Caco-2 (cell line): ENCODE data around the gene CPT1B. TPM values are rescaled to one million over a fixed set of nuclear protein-coding genes. Genes with fewer than 3 reads are reported as not detected.

ENCODE experiments used
- BruUV-seq: library from RNA; stranded (reverse); fragments of 400-500 nt; replicated peaks from 2 replicates; lab custom pipeline; 2021; lab: Mats Ljungman, UMichigan
- CTCF ChIA-PET: fragments of 300-600 bp; sonication (Branson Sonifier 250); formaldehyde crosslinking; loops from one replicate; lab custom pipeline; 2022; ENCODE audit warnings: antibody characterized with exemption; lab: Charles Lee
- POLR2A ChIA-PET: fragments of 300-600 bp; sonication (Branson Sonifier 250); formaldehyde crosslinking; loops from one replicate; lab custom pipeline; 2022; ENCODE audit warnings: antibody characterized with exemption; lab: Charles Lee
- DNase-seq, 2 experiments: peaks; one replicate each; pipeline versions ENCODE4 v3.0.0 to v3.0.0-alpha.2; 2020 to 2022
- H3K27me3 ChIP-seq: replicated peaks from 2 replicates; pipeline ENCODE4 v1.6.0; 2011; ENCODE audit warnings: low read length; ENCODE audit not compliant: control insufficient read depth, insufficient read depth
- H3K36me3 ChIP-seq: 2 replicates; pipeline ENCODE4 v1.5.1; 2011; ENCODE audit warnings: low read length; ENCODE audit not compliant: control insufficient read depth, insufficient read depth
- H3K4me1 ChIP-seq: fragments of 250-450 bp; sonication (Bioruptor Pico); 2 replicates; pipeline ENCODE4 v1.5.1; 2020; ENCODE audit warnings: mild to moderate bottlenecking
- H3K4me3 ChIP-seq: 2 replicates; pipeline ENCODE4 v1.5.1; 2011; ENCODE audit warnings: low read depth, mild to moderate bottlenecking, control low read depth, low read length
- H3K9me3 ChIP-seq: fragments of 250-450 bp; sonication (Bioruptor Pico); 2 replicates; pipeline ENCODE4 v1.5.1; 2020; ENCODE audit warnings: mild to moderate bottlenecking, moderate library complexity
- H3K27ac Mint-ChIP-seq: one replicate; pipeline ENCODE4 v1.8.0; 2022; ENCODE audit warnings: mixed read lengths; ENCODE audit not compliant: unreplicated experiment
- H3K27me3 Mint-ChIP-seq: one replicate; pipeline ENCODE4 v1.8.0; 2022; ENCODE audit warnings: mixed read lengths; ENCODE audit not compliant: insufficient read depth, unreplicated experiment
- H3K36me3 Mint-ChIP-seq: one replicate; pipeline ENCODE4 v1.8.0; 2022; ENCODE audit warnings: mild to moderate bottlenecking, mixed read lengths; ENCODE audit not compliant: insufficient read depth, unreplicated experiment
- H3K4me1 Mint-ChIP-seq: one replicate; pipeline ENCODE4 v1.8.0; 2022; ENCODE audit warnings: low read depth, mixed read lengths; ENCODE audit not compliant: unreplicated experiment
- H3K4me3 Mint-ChIP-seq: one replicate; pipeline ENCODE4 v1.8.0; 2022; ENCODE audit warnings: mild to moderate bottlenecking, moderate library complexity, mixed read lengths; ENCODE audit not compliant: unreplicated experiment
- H3K9me3 Mint-ChIP-seq: one replicate; pipeline ENCODE4 v1.8.0; 2022; ENCODE audit warnings: mixed read lengths; ENCODE audit not compliant: unreplicated experiment
- CTCF ChIP-seq, 2 experiments: fragments of 200-600 bp in 1 of 2; IDR thresholded peaks; 1 replicate in 1 of 2; 2 replicates in 1 of 2; pipeline versions ENCODE4 v1.5.1 to v1.8.0; 2011 to 2022; ENCODE audit warnings: antibody characterized with exemption in 1 of 2, control low read depth in 1 of 2, inconsistent platforms in 1 of 2, low read depth in 1 of 2, low read length in 1 of 2, mild to moderate bottlenecking in 1 of 2, moderate library complexity in 1 of 2; ENCODE audit not compliant: insufficient read depth in 1 of 2, severe bottlenecking in 1 of 2, unreplicated experiment in 1 of 2
- intact Hi-C: fragments of 100-400 bp; cut with micrococcal nuclease; formaldehyde crosslinking; loops from one replicate; pipeline ENCODE4 v1.10.0; 2022; ENCODE audit not compliant: unreplicated experiment
- total RNA-seq: library from RNA; stranded (reverse); gene quantifications from 2 replicates; pipeline ENCODE4 v1.2.3, GENCODE V29; 2022

CPT1B gene
- total RNA-seq, 1 experiment from 2014 or later = 19.8 TPM

DNA sequence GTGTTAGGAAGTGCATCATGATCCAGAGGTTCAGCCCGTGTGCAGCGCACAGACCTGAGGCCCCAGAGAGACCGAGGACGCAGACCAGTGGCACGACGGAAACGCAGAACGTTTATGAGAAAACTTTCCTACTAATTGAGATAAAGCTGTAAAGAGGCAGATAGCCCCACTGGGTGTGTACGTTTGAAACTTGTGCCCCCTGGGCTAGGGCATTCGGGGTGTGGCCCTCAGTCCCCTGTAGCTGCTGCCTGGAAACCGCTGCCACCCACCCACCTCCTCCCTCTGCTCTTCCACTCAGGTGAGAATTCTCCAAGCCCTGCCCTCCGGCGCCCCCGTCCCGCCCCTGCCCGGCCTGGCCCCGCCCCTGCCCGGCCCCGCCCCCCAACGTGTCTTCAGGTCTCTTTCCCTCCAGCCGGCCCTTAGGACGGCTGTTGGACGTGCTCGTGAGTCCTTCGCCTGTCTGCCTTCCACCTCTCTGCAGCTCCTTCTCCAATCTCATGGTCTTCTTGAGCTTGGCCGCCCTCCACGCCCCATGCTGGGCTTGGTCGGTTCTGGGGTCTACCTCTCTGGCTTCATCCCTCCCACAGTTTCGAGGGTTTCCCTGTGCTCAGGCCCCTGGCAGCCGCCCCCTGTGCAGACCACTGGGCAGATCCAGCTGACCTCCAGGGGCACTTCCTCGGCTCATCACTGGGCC lies 34.4 kb upstream of the CPT1B start:
- H3K27me3 Mint-ChIP-seq = peaks cover 5% of the 10 kb centered on the region
- POLR2A ChIA-PET = no interaction called here
- Histone ChIP-seq H3K9me3 (no peaks in the 10 kb centered on the region), H3K36me3 (no peaks in the 10 kb centered on the region), H3K4me1 (no peaks in the 10 kb centered on the region), H3K27me3 (no peaks in the 10 kb centered on the region), H3K4me3 (no peak overlapping the region)
- intact Hi-C loops = no loop called here
- DNase-seq = peak in 1 of 2 experiments; percentile 40
- H3K27ac Mint-ChIP-seq = no peak overlapping the region
- H3K4me1 Mint-ChIP-seq = no peaks in the 10 kb centered on the region
- TF ChIP-seq CTCF (IDR thresholded peaks at IDR 0.05; ENCODE audit: insufficient read depth in 1 of 2, low read depth in 1 of 2, low read length in 1 of 2, severe bottlenecking in 1 of 2, unreplicated experiment in 1 of 2) = no peak
- no peaks in the 10 kb centered on the region for H3K9me3 Mint-ChIP-seq
- CTCF ChIA-PET = no interaction called here
- BruUV-seq = no TSS peak
- no peak overlapping the region for H3K4me3 Mint-ChIP-seq
- no peaks in the 10 kb centered on the region for H3K36me3 Mint-ChIP-seq

DNA sequence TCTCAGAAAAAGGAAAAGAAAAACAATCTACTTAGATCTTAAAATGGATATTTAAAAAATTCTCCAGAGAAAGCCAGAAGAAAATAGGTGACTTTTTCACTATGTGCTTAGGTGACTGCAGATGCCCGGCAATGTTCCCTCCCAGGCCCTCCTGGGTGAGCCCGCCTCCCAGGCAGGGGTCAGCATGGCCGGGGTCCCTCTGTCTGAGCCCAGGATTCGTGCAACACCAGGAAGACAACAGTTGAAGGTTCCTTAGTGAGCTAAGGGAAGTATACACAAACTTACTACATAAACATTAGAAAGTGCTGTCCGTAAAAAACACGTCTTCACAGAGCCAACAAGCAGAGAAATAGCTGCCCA lies 33.9 kb upstream of the CPT1B start:
- H3K4me3 ChIP-seq = no peak overlapping the region
- no peaks in the 10 kb centered on the region for H3K27me3 ChIP-seq
- Mint-ChIP-seq H3K4me1 (no peaks in the 10 kb centered on the region), H3K27me3 (peaks cover 5% of the 10 kb centered on the region), H3K4me3 (no peak overlapping the region), H3K9me3 (no peaks in the 10 kb centered on the region), H3K27ac (no peak overlapping the region), H3K36me3 (no peaks in the 10 kb centered on the region)
- no peaks in the 10 kb centered on the region for H3K36me3 ChIP-seq
- DNase-seq = no peak
- intact Hi-C loops = no loop called here
- CTCF ChIA-PET = no interaction called here
- POLR2A ChIA-PET = no interaction called here
- H3K9me3 ChIP-seq = no peaks in the 10 kb centered on the region
- TF ChIP-seq CTCF (IDR thresholded peaks at IDR 0.05; ENCODE audit: insufficient read depth in 1 of 2, low read depth in 1 of 2, low read length in 1 of 2, severe bottlenecking in 1 of 2, unreplicated experiment in 1 of 2) = no peak
- H3K4me1 ChIP-seq = no peaks in the 10 kb centered on the region
- BruUV-seq = no TSS peak

DNA sequence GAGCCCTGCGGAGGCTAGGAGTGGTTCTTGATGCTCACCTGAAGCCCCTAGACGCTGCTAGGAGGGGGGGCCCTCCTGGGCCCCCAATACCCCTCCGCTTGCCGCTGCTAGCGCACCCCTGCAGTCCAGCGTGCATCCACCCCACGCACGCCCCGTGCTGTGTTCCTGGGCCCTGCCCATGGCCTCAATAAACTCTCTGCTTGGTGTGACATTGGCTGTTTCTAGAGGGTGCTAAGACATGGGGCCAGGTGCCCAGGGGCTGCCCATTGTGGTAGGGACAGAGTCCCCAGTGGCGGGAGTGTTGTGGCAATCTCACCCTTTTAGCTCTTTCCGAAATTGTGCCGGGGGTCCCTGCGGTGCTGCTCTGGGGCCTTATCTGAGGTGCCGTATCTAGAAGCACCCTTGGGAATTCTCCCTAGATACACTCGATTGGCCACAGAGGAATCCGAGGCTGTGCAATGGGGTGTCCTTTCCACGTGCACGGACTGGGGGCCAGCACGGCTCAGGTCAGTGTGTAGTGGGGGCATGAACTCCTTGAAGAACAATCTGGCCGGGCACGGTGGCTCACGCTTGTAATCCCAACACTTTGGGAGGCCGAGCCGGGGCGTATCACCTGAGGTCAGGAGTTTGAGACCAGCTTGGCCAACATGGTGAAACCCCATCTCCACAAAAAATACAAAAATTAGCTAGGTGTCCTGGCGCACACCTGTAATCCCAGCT lies 33.3 kb upstream of the CPT1B start:
- Mint-ChIP-seq H3K36me3 (no peaks in the 10 kb centered on the region), H3K27ac (no peak overlapping the region), H3K4me1 (no peaks in the 10 kb centered on the region), H3K27me3 (peaks cover 5% of the 10 kb centered on the region), H3K9me3 (no peaks in the 10 kb centered on the region), H3K4me3 (no peak overlapping the region)
- Histone ChIP-seq H3K9me3 (no peaks in the 10 kb centered on the region), H3K27me3 (no peaks in the 10 kb centered on the region), H3K4me3 (no peak overlapping the region), H3K36me3 (no peaks in the 10 kb centered on the region), H3K4me1 (no peaks in the 10 kb centered on the region)
- DNase-seq = no peak
- POLR2A ChIA-PET = no interaction called here
- intact Hi-C loops = no loop called here
- no peak for TF ChIP-seq CTCF (IDR thresholded peaks at IDR 0.05; ENCODE audit: insufficient read depth in 1 of 2, low read depth in 1 of 2, low read length in 1 of 2, severe bottlenecking in 1 of 2, unreplicated experiment in 1 of 2)
- CTCF ChIA-PET = no interaction called here
- BruUV-seq = no TSS peak
